CD4-positive, alpha-beta T cell treated with Interleukin-21 for 1 hour (primary cell): ENCODE data around the gene YWHAB.

Source experiments
- DNase-seq: peaks from one replicate; pipeline ENCODE4 v3.0.0-alpha.2; 2020

The YWHAB gene

GRCh38 chr20:44916586-44916985, 31.1 kb downstream of the YWHAB start:
- DNase-seq = no peak

GRCh38 chr20:44917399-44917798, 31.9 kb downstream of the YWHAB start:
- no peak for DNase-seq

GRCh38 chr20:44918342-44918741, 32.8 kb downstream of the YWHAB start:
- DNase-seq = no peak

- no peak for DNase-seq
Measured at GRCh38 chr20:44918761-44919160, 33.3 kb downstream of the YWHAB start.

- no peak for DNase-seq
Measured at GRCh38 chr20:44921447-44921846, 35.9 kb downstream of the YWHAB start.

- no peak for DNase-seq
Measured at GRCh38 chr20:44924541-44924940, 39.0 kb downstream of the YWHAB start.

DNA sequence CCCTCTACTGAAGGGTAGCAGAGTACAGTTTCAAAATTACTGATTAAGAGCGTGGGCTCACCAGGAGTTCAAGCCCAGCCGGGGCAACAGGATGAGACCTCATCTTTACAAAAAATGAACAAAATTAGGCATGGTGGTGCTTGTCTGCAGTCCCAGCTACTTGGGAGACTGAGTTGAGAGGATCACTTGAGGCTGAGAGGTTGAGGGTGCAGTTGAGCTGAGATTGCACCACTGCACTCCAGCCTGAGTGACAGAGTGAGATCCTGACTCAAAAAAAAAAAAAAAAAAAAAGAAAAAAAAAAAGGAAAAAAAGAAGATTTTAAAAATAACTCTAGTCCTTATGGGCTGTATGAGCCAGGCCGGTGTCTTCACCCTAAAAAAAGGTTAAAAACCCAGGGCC, 43.1 kb downstream of the YWHAB start:
- no peak for DNase-seq

DNA sequence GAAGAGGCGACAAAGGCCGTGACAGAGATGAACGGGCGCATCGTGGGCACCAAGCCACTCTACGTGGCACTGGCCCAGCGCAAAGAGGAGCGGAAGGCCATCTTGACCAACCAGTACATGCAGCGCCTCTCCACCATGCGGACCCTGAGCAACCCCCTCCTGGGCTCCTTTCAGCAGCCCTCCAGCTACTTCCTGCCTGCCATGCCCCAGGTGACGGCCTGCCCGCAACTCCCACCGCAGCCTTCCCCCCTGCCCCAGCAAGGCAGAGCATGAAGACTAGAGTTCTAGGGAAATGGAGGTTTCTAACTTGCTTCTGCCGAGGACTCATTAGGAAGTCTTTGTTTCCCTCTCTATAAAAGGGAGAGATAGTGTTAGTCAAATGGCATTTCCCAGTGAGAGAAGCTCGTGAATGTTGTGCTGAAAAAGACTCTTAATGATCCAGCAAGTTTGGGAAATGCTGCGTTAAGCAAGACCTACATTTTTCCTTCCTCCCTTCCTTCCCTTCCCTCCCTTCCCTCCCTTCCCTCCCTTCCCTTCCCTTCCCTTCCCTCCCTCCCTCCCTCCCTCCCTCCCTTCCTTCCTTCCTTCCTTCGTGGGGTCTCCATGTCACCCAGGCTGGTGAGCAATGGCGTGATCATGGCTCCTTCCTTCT, 45.1 kb downstream of the YWHAB start:
- DNase-seq = no peak

DNA sequence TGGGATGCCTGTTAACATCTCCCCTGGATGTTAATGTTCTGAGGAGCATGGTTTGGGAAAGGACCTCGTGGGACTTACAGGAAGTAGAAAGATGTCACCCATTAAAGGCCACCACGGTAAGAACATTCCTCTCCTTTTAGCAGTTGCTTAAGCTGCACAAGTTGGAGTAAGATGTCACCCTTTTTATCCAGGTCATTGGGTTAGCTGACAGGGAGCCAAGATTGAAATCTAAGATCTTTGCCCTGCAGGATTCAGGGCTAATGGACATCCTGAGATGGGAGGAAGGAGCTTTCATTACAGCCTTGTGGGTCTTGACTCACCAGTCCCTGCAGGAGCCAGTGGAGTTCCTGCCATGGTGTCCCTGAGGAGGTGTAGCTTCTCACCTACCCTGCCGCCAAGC, 46.4 kb downstream of the YWHAB start:
- DNase-seq = no peak

DNA sequence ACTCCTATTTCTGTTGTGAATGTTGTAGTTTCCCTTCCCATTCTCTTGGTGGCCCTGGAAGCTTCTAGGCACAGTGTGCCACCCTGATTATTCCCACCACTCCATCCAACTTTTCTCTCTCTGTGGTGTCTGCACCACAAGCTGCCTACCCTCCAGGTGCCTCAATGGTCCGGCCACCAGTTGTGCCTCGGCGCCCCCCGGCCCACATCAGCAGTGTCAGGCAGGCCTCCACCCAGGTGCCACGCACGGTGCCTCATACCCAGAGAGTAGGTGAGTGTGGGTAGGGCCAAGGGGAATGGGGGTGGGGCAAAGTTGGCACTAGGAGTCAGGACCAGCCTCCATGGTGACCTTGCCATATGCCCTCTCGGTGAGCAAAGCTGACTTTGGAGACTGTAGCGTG, 47.4 kb downstream of the YWHAB start:
- no peak for DNase-seq

GRCh38 chr20:44936510-44936909, 51.0 kb downstream of the YWHAB start:
- DNase-seq = no peak

- DNase-seq = no peak
Measured at GRCh38 chr20:44938637-44939036, 53.1 kb downstream of the YWHAB start.

GRCh38 chr20:44941120-44941691, 55.7 kb downstream of the YWHAB start:
- no peak for DNase-seq

DNA sequence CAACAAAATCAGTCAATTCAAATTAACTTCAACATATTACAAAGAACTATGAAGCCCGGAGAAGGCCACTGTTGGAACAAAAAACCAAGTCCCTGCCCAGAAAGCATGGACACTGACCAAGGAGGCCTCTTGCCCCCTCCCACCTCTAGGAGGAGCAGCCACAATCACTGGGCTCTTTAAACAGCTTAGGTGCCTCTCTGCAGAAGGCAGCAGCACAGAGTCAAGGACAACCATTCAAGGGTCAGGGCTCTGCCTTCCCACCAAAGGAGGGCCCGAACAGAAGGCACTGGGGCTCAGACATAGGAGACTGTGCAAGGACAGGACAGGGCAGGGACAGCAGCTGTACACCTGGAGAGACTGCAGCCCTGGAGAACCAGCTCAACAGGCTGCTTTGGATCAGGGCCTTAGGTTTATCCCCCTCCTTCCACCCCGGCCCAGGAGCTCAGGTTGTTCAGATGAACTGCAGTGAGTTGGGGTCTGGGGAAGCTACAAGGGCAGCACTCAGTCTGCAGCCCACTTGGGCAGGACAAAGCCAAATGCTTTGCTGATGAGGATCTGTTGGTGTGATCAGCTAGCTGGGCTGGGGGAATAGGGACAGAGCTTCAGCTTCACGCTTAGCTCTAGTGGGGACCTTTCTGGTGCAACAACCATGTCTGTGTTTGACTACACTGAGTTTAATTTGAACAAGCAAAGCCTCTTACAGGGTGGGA, 56.9 kb downstream of the YWHAB start:
- no peak for DNase-seq

GRCh38 chr20:44943828-44944227, 58.3 kb downstream of the YWHAB start:
- DNase-seq = no peak

GRCh38 chr20:44945261-44945660, 59.8 kb downstream of the YWHAB start:
- no peak for DNase-seq

DNA sequence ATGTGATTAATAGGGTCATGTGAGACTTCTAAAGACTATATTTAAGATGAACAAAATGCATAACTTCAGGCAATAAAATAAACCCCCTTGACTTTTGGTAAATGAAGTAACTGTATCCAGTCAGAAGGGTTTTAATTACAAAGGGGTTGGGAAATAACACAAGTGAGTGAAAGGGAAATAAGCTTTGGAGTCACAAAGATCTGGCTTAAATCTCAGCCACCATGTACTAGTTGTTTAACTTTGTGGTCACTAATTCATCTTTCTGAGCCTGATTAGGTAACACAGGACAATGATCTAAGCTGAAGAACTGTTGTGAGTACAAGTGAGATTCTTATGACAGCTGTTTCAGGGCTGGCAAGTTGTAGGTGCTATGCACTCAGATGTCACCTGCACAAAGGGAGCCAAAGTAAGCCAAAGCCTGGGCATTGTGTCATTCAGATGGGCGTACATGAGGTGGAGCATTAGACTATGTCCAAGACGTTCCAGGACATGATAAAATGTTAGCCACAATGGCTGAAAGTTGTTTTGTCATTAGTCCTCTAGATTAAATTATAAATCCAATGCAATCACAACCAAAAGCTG, 60.9 kb downstream of the YWHAB start:
- no peak for DNase-seq

DNA sequence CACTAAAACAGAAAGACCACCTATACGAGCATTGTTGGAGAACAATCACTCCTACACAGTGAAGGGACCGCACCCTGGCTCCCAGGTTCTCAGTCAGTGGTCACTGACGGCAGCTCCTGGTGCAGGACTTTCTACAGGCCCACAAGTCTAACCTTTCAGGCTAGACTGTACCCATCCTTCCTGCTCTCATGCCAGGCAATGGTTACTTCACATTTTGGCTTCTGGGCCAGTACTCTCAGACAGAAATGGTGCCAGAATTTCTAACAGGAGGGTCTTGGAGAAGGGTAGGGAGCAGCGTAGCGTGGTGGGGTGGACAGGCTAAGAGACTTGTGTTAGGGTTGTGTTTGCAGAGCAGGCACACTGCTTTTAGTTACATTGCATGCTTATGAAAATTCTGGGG, 62.6 kb downstream of the YWHAB start:
- no peak for DNase-seq

- DNase-seq = no peak
Measured at GRCh38 chr20:44948513-44948912, 63.0 kb downstream of the YWHAB start.

GRCh38 chr20:44950368-44950767, 64.9 kb downstream of the YWHAB start:
- DNase-seq = no peak

DNA sequence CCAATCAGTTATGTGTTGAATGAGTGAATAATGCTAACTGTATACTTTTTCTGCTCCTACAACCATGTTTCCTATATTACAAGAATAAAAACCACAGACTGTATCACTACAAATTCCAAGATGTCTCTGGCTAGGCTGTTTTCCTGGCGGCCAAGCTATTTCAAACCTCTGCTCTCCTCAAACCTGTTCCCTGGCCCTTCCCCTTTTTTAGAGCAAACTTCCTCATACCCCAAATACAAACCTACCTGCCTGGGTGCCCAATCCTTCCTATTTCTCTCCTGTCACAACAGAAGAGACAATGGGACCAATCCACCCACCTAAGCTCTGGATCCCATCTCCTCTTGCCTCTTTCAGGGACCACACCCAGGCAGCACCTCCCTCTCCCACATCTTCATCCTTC, 67.2 kb downstream of the YWHAB start:
- DNase-seq = no peak

DNA sequence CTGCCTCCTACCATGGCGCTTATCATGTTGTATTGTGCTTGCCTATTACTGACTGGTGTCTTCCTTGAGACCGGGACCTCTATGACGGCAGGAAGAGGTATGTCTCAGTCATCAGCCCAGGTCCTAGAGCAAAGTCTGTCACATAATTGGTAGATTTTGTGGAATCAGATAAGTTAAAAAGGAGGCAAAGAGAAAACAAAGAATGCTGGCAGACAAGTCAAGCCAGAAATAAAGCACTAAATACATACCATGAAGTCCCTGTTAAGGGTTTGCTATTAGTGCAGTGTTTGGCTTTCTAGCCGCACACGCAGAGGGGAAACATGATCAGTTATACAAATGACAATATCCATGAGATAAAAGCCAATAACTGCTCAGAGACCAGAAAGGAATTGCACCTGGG, 68.7 kb downstream of the YWHAB start:
- DNase-seq = no peak

DNA sequence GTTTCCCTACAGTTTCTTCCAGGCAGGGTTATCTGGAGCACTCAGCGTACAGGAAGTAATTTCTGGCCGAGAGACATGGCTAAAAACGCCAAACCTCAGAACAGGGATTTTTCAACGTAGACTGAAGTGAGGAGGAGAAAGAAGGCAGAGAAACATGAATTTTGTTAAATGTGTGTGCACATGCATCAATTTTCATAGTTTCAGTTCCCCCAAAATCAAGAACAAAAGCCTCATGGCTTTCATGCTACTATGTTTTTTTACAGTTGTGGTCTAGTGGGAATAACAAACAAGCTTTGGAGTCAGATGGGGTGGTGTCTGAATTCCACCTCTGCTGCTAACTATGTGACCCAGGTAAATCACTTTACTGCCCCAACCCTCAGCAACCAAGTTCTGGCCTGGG, 69.8 kb downstream of the YWHAB start:
- DNase-seq = no peak

GRCh38 chr20:44956410-44956809, 70.9 kb downstream of the YWHAB start:
- DNase-seq = no peak
